ENCODE results near the gene TMEM9. TPM values are rescaled to one million over a fixed set of nuclear protein-coding genes. Genes with fewer than 3 reads are reported as not detected.

Gene TMEM9
- total and polyA plus RNA-seq, 2 of the 8 experiments (the other 6 are each of a cell fraction or from before 2014, with no cell fraction given), result 79.9 to 181 TPM

DNA sequence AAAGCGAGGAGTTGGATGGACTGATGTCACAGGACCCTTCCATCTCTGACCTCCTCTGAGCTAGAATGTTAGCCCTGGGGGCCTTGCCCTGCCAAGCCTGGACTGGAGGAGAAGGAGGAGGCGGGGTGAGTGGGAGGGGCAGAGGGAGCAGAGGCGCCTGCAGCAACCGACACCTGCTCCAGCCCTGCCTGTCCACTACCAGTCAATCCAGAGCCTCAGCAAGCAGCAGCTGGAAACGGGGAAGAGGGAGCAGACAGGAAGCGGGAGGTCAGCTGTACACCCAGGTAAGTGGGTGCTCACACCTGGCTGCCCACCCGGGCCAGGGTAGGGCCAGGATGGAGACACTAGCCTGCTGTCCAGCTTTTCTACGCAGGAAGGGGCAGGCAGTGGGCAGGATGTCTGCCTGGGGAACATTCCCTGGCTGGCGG lies 36.4 kb upstream of the TMEM9 start, which contains the start of gene IGFN1:
Gene IGFN1, plus strand, starts transcription at position 201 of the 428 bp plus-strand sequence. CDS start 2,470 bp downstream, outside the sequence.
- H3K4me2 ChIP-seq (ENCODE audit: insufficient read depth in 1 of 2, low read depth in 2 of 2, low read length in 2 of 2), result no peak within 1 kb of the TSS; a peak in 1 of 4 replicates
- CTCF ChIA-PET (ENCODE audit: partially characterized antibody), result interaction anchor here (1.1 to 2.2 kb wide), 6 partner anchors 24 to 171 kb away, joined by 3 to 7 read pairs (median 5); no protein-coding TSS in a partner anchor

More for the DNA sequence above, 36.4 kb upstream of the TMEM9 start, which contains the start of gene IGFN1:
- no peak within 1 kb of the TSS for H3K4me3 ChIP-seq (ENCODE audit: extremely low read depth in 1 of 4, insufficient read depth in 2 of 4, low read depth in 3 of 4, low read length in 4 of 4)
- 67% methylated on average over 7 of the region's 9 CpGs; no CpG with 5 or more reads in 1 of the 2 experiments for WGBS, 2 experiments (ENCODE audit: extremely low coverage in 1 of 2, insufficient coverage in 1 of 2, insufficient read length in 1 of 2, insufficient replicate concordance in 2 of 2, low coverage in 1 of 2, low lambda C conversion rate in 2 of 2, missing lambda C conversion rate in 1 of 2)
- H2AFZ ChIP-seq (ENCODE audit: low read length), result no peak within 1 kb of the TSS
- no peak within 1 kb of the TSS for H3K4ac ChIP-seq (replicated peaks; ENCODE audit: insufficient read length, low read depth, low read length)
- H4K20me1 ChIP-seq (replicated peaks in 1 of 2; ENCODE audit: control insufficient read depth in 1 of 2, insufficient read depth in 2 of 2, low read length in 2 of 2), result no peaks in the 10 kb centered on the region
- no peaks in the 10 kb centered on the region for H3K36me3 ChIP-seq (ENCODE audit: control insufficient read depth in 2 of 4, insufficient read depth in 4 of 4, low read length in 3 of 4)
- no peaks in the 10 kb centered on the region for H3K79me2 ChIP-seq (ENCODE audit: control insufficient read depth in 1 of 2, insufficient read depth in 2 of 2, low read length in 2 of 2)
- H2BK20ac ChIP-seq (ENCODE audit: low read length), result no peak within 1 kb of the TSS
- H3K23me2 ChIP-seq (ENCODE audit: low read depth, low read length), result no peaks in the 10 kb centered on the region
- peak within 1 kb of the TSS; percentile 8; the same call in 1 of the 2 replicates for H2BK5ac ChIP-seq (ENCODE audit: low read depth, low read length)
- H3K79me1 ChIP-seq (ENCODE audit: low read depth, low read length), result no peaks in the 10 kb centered on the region
- H2BK15ac ChIP-seq (ENCODE audit: low read length), result no peak within 1 kb of the TSS
- no peak within 1 kb of the TSS for H3K9ac ChIP-seq (replicated peaks in 1 of 4; ENCODE audit: extremely low read depth in 1 of 4, low read depth in 3 of 4, low read length in 3 of 4)
- H3K9me3 ChIP-seq (ENCODE audit: insufficient read depth in 2 of 2, low read depth in 1 of 2, low read length in 1 of 2), result no peaks in the 10 kb centered on the region
- DNase-seq (ENCODE audit: low read depth in 1 of 2, low spot score in 2 of 2) (peak in 1 of 2 experiments; percentile 52), FAIRE-seq (no peak)
- POLR2A ChIA-PET (ENCODE audit: partially characterized antibody), result interaction anchor here (0.6 to 1.6 kb wide), 3 partner anchors 14 to 227 kb away, joined by 3 to 6 read pairs (median 3); no protein-coding TSS in a partner anchor
- no peak within 1 kb of the TSS for H4K5ac ChIP-seq (ENCODE audit: insufficient read length, low read depth, low read length)
- no peak within 1 kb of the TSS for H3K23ac ChIP-seq (ENCODE audit: insufficient read length)
- TF ChIP-seq SIRT6 (IDR thresholded peaks at IDR 0.05; ENCODE audit: low read length) (no peak), TAF7 (optimal IDR thresholded peaks at IDR 0.05; ENCODE audit: borderline replicate concordance, low read depth, low read length) (no peak), MAFK (IDR thresholded peaks at IDR 0.05; ENCODE audit: low read depth, low read length) (no peak), CBX8 (IDR thresholded peaks at IDR 0.05; ENCODE audit: borderline replicate concordance, low read depth, low read length) (no peak), ASH2L (IDR thresholded peaks at IDR 0.05; ENCODE audit: low read length) (no peak), POLR2AphosphoS5 (IDR thresholded peaks at IDR 0.05; ENCODE audit: low read depth, low read length) (no peak), RNF2 (IDR thresholded peaks at IDR 0.05; ENCODE audit: borderline replicate concordance, low read depth, low read length, missing control alignments, poor library complexity, severe bottlenecking) (no peak)
- TF ChIP-seq, protein P1, sequence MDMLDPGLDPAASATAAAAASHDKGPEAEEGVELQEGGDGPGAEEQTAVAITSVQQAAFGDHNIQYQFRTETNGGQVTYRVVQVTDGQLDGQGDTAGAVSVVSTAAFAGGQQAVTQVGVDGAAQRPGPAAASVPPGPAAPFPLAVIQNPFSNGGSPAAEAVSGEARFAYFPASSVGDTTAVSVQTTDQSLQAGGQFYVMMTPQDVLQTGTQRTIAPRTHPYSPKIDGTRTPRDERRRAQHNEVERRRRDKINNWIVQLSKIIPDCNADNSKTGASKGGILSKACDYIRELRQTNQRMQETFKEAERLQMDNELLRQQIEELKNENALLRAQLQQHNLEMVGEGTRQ (IDR thresholded peaks at IDR 0.05; ENCODE audit: low read length), result no peak
- TF ChIP-seq, protein P2, sequence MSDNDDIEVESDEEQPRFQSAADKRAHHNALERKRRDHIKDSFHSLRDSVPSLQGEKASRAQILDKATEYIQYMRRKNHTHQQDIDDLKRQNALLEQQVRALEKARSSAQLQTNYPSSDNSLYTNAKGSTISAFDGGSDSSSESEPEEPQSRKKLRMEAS (IDR thresholded peaks at IDR 0.05), result no peak
- H3K18ac ChIP-seq (ENCODE audit: extremely low read depth, low read length), result no peak within 1 kb of the TSS
- H3K27ac ChIP-seq (ENCODE audit: low read depth, low read length), result no peak within 1 kb of the TSS
- no peak within 1 kb of the TSS for H2AK5ac ChIP-seq (ENCODE audit: low read depth, low read length)
- H4K8ac ChIP-seq (ENCODE audit: extremely low read depth, insufficient read depth, low read length), result no peak within 1 kb of the TSS
- no peak within 1 kb of the TSS for H2BK12ac ChIP-seq (ENCODE audit: low read depth, low read length)
- no peak within 1 kb of the TSS for H4K91ac ChIP-seq (replicated peaks; ENCODE audit: insufficient read length, low read length)
- H3K4me1 ChIP-seq (replicated peaks in 1 of 4; ENCODE audit: control insufficient read depth in 3 of 4, insufficient read depth in 4 of 4, low read length in 3 of 4), result no peaks in the 10 kb centered on the region
- no peak within 1 kb of the TSS for H3K14ac ChIP-seq (ENCODE audit: insufficient read length)
- H3K56ac ChIP-seq (replicated peaks; ENCODE audit: insufficient read length, low read depth, low read length), result no peak within 1 kb of the TSS
- H3K27me3 ChIP-seq (replicated peaks in 1 of 4; ENCODE audit: control insufficient read depth in 3 of 4, extremely low read depth in 1 of 4, insufficient read depth in 3 of 4, low read length in 3 of 4), result no peaks in the 10 kb centered on the region
- H2BK120ac ChIP-seq (replicated peaks; ENCODE audit: low read depth, low read length), result no peak within 1 kb of the TSS
